Choroid plexus epithelial cell (primary cell): ENCODE results near the gene FBXW7.
A peak's percentile ranks its signal among the peaks of the same experiment; 100 is the strongest.

Experiments used
- DNase-seq: peaks from one replicate; pipeline ENCODE4 v3.0.0-alpha.2; 2010; ENCODE audit warnings: low read depth
- H3K4me3 ChIP-seq: 2 replicates; pipeline ENCODE4 v1.5.1; 2011; ENCODE audit warnings: low read depth, mild to moderate bottlenecking, control low read depth, low read length, moderate library complexity
- CTCF ChIP-seq: conservative IDR thresholded peaks from 2 replicates; pipeline ENCODE4 v1.5.1; 2011; ENCODE audit warnings: low read depth, mild to moderate bottlenecking, control low read depth, inconsistent platforms, low read length, moderate library complexity

The FBXW7 gene

GRCh38 chr4:152408514-152409327 lies 127.2 kb downstream of the FBXW7 start:
- TF ChIP-seq CTCF = peak; percentile 66
- no peak overlapping the region for H3K4me3 ChIP-seq
- peak; percentile 69 for DNase-seq

GRCh38 chr4:152401424-152401823 lies 134.5 kb downstream of the FBXW7 start:
- DNase-seq = no peak
- TF ChIP-seq CTCF = peak; percentile 26
- no peak overlapping the region for H3K4me3 ChIP-seq

GRCh38 chr4:152399246-152399645 lies 136.6 kb downstream of the FBXW7 start:
- no peak overlapping the region for H3K4me3 ChIP-seq
- TF ChIP-seq CTCF = no peak
- no peak for DNase-seq

- H3K4me3 ChIP-seq = no peak overlapping the region
- peak; percentile 51 for DNase-seq
- TF ChIP-seq CTCF = peak; percentile 49
Measured at GRCh38 chr4:152398060-152398459, 137.8 kb downstream of the FBXW7 start.

- DNase-seq = no peak
- no peak for TF ChIP-seq CTCF
- no peak overlapping the region for H3K4me3 ChIP-seq
Measured at GRCh38 chr4:152394791-152395190, 141.1 kb downstream of the FBXW7 start.

- TF ChIP-seq CTCF = no peak
- no peak overlapping the region for H3K4me3 ChIP-seq
- DNase-seq = no peak
Measured at GRCh38 chr4:152392079-152392478, 143.8 kb downstream of the FBXW7 start.

GRCh38 chr4:152390216-152390615 lies 145.7 kb downstream of the FBXW7 start:
- H3K4me3 ChIP-seq = no peak overlapping the region
- TF ChIP-seq CTCF = no peak
- no peak for DNase-seq
